WTC11 (cell line): Measurements from ENCODE around the gene CHRM2. TPM values are rescaled to one million over a fixed set of nuclear protein-coding genes. Genes with fewer than 3 reads are reported as not detected.

Experiments used
- ATAC-seq: fragments of 200-7000 bp; cut with Tn5 transposase; 2 replicates; pipeline ENCODE4 v1.10.0; 2021; ENCODE audit warnings: mild to moderate bottlenecking, moderate library complexity
- CTCF ChIA-PET: fragments of 300-600 bp; sonication (Branson Sonifier 250); formaldehyde crosslinking; loops from one replicate; lab custom pipeline; 2021; ENCODE audit warnings: antibody characterized with exemption; lab: Charles Lee
- POLR2A ChIA-PET: fragments of 350-600 bp; sonication (Branson Sonifier 250); formaldehyde crosslinking; loops from one replicate; lab custom pipeline; 2021; ENCODE audit warnings: antibody characterized with exemption; lab: Charles Lee
- DNase-seq: peaks from one replicate; pipeline ENCODE4 v3.0.0; 2021; ENCODE audit warnings: low spot score
- H3K27ac Mint-ChIP-seq: 2 replicates; pipeline ENCODE4 v1.8.0; 2021; ENCODE audit warnings: mixed read lengths
- H3K27me3 Mint-ChIP-seq: 2 replicates; pipeline ENCODE4 v1.8.0; 2021; ENCODE audit warnings: low read depth, mild to moderate bottlenecking, moderate library complexity, mixed read lengths
- H3K36me3 Mint-ChIP-seq: 2 replicates; pipeline ENCODE4 v1.8.0; 2021; ENCODE audit warnings: mixed read lengths
- H3K4me1 Mint-ChIP-seq: 2 replicates; pipeline ENCODE4 v1.8.0; 2022; ENCODE audit warnings: mixed read lengths
- H3K4me3 Mint-ChIP-seq: 2 replicates; pipeline ENCODE4 v1.8.0; 2021; ENCODE audit warnings: mild to moderate bottlenecking, moderate library complexity, mixed read lengths
- H3K9me3 Mint-ChIP-seq: 2 replicates; pipeline ENCODE4 v1.8.0; 2021; ENCODE audit warnings: mixed read lengths
- ATF1 ChIP-seq: sonication (generic); formaldehyde crosslinking; IDR thresholded peaks from 2 replicates; pipeline ENCODE4 v1.8.1; 2023; ENCODE audit warnings: mild to moderate bottlenecking, moderate library complexity, missing genetic modification reagents
- ELF4 ChIP-seq: sonication (generic); formaldehyde crosslinking; IDR thresholded peaks from 2 replicates; pipeline ENCODE4 v1.8.1; 2022; ENCODE audit warnings: low read depth, mild to moderate bottlenecking, moderate library complexity, missing genetic modification reagents
- IRF2 ChIP-seq: sonication (generic); formaldehyde crosslinking; IDR thresholded peaks from 2 replicates; pipeline ENCODE4 v1.8.0; 2022; ENCODE audit warnings: low read depth, missing genetic modification reagents, borderline replicate concordance
- MXD4 ChIP-seq: fragments of 250-450 bp; sonication (Bioruptor Pico); IDR thresholded peaks from 2 replicates; pipeline ENCODE4 v1.8.0; 2021; ENCODE audit warnings: mild to moderate bottlenecking, moderate library complexity, borderline replicate concordance
- NFATC4 ChIP-seq: fragments of 250-450 bp; sonication (Bioruptor Pico); IDR thresholded peaks from 2 replicates; pipeline ENCODE4 v1.9.0; 2021; ENCODE audit warnings: mild to moderate bottlenecking
- PRRX2 ChIP-seq: fragments of 250-450 bp; sonication (Bioruptor Pico); IDR thresholded peaks from 2 replicates; pipeline ENCODE4 v1.8.0; 2021; ENCODE audit warnings: mild to moderate bottlenecking
- SMAD4 ChIP-seq: sonication (generic); formaldehyde crosslinking; IDR thresholded peaks from 2 replicates; pipeline ENCODE4 v1.8.0; 2022; ENCODE audit warnings: mild to moderate bottlenecking, missing genetic modification reagents
- TEAD1 ChIP-seq: sonication (generic); formaldehyde crosslinking; IDR thresholded peaks from 2 replicates; pipeline ENCODE4 v1.8.0; 2022; ENCODE audit warnings: mild to moderate bottlenecking, missing genetic modification reagents
- TP53 ChIP-seq: sonication (generic); formaldehyde crosslinking; IDR thresholded peaks from 2 replicates; pipeline ENCODE4 v1.8.1; 2023; ENCODE audit warnings: mild to moderate bottlenecking, missing genetic modification reagents
- ZBTB21 ChIP-seq: sonication (generic); formaldehyde crosslinking; IDR thresholded peaks from 2 replicates; pipeline ENCODE4 v1.8.1; 2023; ENCODE audit warnings: mild to moderate bottlenecking, missing genetic modification reagents, borderline replicate concordance
- ZNF121 ChIP-seq: sonication (generic); formaldehyde crosslinking; IDR thresholded peaks from 2 replicates; pipeline ENCODE4 v1.8.0; 2023; ENCODE audit warnings: missing genetic modification reagents
- ZNF416 ChIP-seq: fragments of 250-450 bp; sonication (Bioruptor Pico); IDR thresholded peaks from 2 replicates; pipeline ENCODE4 v1.9.0; 2021; ENCODE audit warnings: mild to moderate bottlenecking, inconsistent platforms
- total RNA-seq: library from RNA; stranded (reverse); gene quantifications from 3 replicates; pipeline ENCODE4 v1.2.3, GENCODE V29; 2021
- TF ChIP-seq, protein P1 (sequence below): sonication (generic); formaldehyde crosslinking; IDR thresholded peaks from 2 replicates; pipeline ENCODE4 v1.8.1; 2022; ENCODE audit warnings: mild to moderate bottlenecking, missing genetic modification reagents, moderate library complexity, borderline replicate concordance
- TF ChIP-seq, protein P2 (sequence below): fragments of 250-450 bp; sonication (Bioruptor Pico); IDR thresholded peaks from 2 replicates; pipeline ENCODE4 v2.1.2; 2022; ENCODE audit warnings: mild to moderate bottlenecking, moderate library complexity
- TF ChIP-seq, protein P3 (sequence below): sonication (generic); formaldehyde crosslinking; IDR thresholded peaks from 2 replicates; pipeline ENCODE4 v1.8.0; 2023; ENCODE audit warnings: mild to moderate bottlenecking, missing genetic modification reagents
- TF ChIP-seq, protein P4 (sequence below): sonication (generic); formaldehyde crosslinking; IDR thresholded peaks from 2 replicates; pipeline ENCODE4 v1.8.1; 2022; ENCODE audit warnings: missing genetic modification reagents, borderline replicate concordance
- TF ChIP-seq, protein P5 (sequence below): fragments of 200-600 bp; IDR thresholded peaks from 2 replicates; pipeline ENCODE4 v1.8.0; 2022; ENCODE audit warnings: antibody characterized with exemption
- TF ChIP-seq, protein P6 (sequence below): sonication (generic); formaldehyde crosslinking; IDR thresholded peaks from 2 replicates; pipeline ENCODE4 v1.8.0; 2023; ENCODE audit warnings: missing genetic modification reagents
- TF ChIP-seq, protein P7 (sequence below): sonication (generic); formaldehyde crosslinking; IDR thresholded peaks from 2 replicates; pipeline ENCODE4 v1.8.0; 2022; ENCODE audit warnings: mild to moderate bottlenecking, missing genetic modification reagents
- TF ChIP-seq, protein P8 (sequence below): sonication (generic); formaldehyde crosslinking; IDR thresholded peaks from 2 replicates; pipeline ENCODE4 v1.8.1; 2023; ENCODE audit warnings: mild to moderate bottlenecking, moderate library complexity, missing genetic modification reagents
- TF ChIP-seq, protein P9 (sequence below): fragments of 250-450 bp; sonication (Bioruptor Pico); IDR thresholded peaks from 2 replicates; pipeline ENCODE4 v1.8.0; 2021; ENCODE audit warnings: mild to moderate bottlenecking

Gene CHRM2
- total RNA-seq, 1 experiment from 2014 or later, result 0.15 TPM

DNA sequence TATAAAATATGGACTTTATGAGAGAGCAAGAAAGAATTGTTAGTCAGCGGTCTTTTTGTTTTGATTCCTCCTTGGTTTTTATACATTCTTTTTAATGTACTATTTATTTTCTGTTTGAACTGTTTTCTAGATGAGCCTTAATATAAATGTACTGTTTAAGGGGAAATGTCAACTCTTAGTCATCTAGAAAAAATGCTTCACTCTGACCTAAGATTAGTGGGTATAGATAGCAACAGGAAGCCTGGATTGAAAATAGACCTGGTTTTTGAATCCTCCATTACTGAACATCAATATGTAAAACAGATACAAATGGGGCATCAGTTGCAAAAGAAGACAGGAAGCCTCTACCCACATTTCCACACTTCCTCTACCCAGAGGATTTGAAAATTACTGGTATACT, 87.8 kb downstream of the CHRM2 start (continued):
- TF ChIP-seq, protein P1, sequence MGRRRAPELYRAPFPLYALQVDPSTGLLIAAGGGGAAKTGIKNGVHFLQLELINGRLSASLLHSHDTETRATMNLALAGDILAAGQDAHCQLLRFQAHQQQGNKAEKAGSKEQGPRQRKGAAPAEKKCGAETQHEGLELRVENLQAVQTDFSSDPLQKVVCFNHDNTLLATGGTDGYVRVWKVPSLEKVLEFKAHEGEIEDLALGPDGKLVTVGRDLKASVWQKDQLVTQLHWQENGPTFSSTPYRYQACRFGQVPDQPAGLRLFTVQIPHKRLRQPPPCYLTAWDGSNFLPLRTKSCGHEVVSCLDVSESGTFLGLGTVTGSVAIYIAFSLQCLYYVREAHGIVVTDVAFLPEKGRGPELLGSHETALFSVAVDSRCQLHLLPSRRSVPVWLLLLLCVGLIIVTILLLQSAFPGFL, result no peak
- TF ChIP-seq TP53 (CRISPR knock-in tag), result no peak
- TF ChIP-seq ATF1 (CRISPR knock-in tag), result no peak
- no peak for TF ChIP-seq ZNF416 (CRISPR knock-in tag)
- TF ChIP-seq SMAD4 (CRISPR knock-in tag), result no peak
- TF ChIP-seq IRF2 (CRISPR knock-in tag), result no peak
- no peak for TF ChIP-seq TEAD1 (CRISPR knock-in tag)
- TF ChIP-seq, protein P2, sequence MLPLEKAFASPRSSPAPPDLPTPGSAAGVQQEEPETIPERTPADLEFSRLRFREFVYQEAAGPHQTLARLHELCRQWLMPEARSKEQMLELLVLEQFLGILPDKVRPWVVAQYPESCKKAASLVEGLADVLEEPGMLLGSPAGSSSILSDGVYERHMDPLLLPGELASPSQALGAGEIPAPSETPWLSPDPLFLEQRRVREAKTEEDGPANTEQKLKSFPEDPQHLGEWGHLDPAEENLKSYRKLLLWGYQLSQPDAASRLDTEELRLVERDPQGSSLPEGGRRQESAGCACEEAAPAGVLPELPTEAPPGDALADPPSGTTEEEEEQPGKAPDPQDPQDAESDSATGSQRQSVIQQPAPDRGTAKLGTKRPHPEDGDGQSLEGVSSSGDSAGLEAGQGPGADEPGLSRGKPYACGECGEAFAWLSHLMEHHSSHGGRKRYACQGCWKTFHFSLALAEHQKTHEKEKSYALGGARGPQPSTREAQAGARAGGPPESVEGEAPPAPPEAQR, result no peak
- TF ChIP-seq, protein P3, sequence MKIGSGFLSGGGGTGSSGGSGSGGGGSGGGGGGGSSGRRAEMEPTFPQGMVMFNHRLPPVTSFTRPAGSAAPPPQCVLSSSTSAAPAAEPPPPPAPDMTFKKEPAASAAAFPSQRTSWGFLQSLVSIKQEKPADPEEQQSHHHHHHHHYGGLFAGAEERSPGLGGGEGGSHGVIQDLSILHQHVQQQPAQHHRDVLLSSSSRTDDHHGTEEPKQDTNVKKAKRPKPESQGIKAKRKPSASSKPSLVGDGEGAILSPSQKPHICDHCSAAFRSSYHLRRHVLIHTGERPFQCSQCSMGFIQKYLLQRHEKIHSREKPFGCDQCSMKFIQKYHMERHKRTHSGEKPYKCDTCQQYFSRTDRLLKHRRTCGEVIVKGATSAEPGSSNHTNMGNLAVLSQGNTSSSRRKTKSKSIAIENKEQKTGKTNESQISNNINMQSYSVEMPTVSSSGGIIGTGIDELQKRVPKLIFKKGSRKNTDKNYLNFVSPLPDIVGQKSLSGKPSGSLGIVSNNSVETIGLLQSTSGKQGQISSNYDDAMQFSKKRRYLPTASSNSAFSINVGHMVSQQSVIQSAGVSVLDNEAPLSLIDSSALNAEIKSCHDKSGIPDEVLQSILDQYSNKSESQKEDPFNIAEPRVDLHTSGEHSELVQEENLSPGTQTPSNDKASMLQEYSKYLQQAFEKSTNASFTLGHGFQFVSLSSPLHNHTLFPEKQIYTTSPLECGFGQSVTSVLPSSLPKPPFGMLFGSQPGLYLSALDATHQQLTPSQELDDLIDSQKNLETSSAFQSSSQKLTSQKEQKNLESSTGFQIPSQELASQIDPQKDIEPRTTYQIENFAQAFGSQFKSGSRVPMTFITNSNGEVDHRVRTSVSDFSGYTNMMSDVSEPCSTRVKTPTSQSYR (CRISPR knock-in tag), result no peak
- TF ChIP-seq, protein P4, sequence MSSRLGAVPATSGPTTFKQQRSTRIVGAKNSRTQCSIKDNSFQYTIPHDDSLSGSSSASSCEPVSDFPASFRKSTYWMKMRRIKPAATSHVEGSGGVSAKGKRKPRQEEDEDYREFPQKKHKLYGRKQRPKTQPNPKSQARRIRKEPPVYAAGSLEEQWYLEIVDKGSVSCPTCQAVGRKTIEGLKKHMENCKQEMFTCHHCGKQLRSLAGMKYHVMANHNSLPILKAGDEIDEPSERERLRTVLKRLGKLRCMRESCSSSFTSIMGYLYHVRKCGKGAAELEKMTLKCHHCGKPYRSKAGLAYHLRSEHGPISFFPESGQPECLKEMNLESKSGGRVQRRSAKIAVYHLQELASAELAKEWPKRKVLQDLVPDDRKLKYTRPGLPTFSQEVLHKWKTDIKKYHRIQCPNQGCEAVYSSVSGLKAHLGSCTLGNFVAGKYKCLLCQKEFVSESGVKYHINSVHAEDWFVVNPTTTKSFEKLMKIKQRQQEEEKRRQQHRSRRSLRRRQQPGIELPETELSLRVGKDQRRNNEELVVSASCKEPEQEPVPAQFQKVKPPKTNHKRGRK (CRISPR knock-in tag), result no peak
- TF ChIP-seq PRRX2, result no peak
- TF ChIP-seq, protein P5, sequence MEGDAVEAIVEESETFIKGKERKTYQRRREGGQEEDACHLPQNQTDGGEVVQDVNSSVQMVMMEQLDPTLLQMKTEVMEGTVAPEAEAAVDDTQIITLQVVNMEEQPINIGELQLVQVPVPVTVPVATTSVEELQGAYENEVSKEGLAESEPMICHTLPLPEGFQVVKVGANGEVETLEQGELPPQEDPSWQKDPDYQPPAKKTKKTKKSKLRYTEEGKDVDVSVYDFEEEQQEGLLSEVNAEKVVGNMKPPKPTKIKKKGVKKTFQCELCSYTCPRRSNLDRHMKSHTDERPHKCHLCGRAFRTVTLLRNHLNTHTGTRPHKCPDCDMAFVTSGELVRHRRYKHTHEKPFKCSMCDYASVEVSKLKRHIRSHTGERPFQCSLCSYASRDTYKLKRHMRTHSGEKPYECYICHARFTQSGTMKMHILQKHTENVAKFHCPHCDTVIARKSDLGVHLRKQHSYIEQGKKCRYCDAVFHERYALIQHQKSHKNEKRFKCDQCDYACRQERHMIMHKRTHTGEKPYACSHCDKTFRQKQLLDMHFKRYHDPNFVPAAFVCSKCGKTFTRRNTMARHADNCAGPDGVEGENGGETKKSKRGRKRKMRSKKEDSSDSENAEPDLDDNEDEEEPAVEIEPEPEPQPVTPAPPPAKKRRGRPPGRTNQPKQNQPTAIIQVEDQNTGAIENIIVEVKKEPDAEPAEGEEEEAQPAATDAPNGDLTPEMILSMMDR, result no peak
- TF ChIP-seq ELF4 (CRISPR knock-in tag), result no peak
- TF ChIP-seq, protein P6, sequence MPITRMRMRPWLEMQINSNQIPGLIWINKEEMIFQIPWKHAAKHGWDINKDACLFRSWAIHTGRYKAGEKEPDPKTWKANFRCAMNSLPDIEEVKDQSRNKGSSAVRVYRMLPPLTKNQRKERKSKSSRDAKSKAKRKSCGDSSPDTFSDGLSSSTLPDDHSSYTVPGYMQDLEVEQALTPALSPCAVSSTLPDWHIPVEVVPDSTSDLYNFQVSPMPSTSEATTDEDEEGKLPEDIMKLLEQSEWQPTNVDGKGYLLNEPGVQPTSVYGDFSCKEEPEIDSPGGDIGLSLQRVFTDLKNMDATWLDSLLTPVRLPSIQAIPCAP (CRISPR knock-in tag), result no peak
- no peak for TF ChIP-seq MXD4 (CRISPR knock-in tag)
- TF ChIP-seq, all 79 proteins: peak for 0

DNA sequence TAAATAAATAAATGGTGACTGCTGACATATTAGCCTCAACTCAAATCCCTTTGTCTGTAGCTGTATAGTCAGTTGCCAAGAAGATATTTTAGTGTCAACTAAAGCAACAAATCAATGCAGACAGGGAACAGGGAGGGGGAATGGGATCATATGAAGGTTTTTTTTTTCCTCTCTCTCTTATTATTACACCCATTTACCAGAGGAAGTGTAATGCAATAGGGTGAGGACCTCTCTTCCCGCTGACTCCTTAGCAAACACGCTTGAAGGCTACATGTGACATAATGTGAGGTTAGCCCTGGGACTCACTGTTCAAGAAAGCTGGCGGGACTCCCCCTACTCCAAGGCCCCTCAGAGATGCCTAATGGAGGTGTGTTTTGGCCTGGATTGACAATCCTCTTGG, 88.2 kb downstream of the CHRM2 start:
- DNase-seq (no peak), ATAC-seq (no peak)
- Mint-ChIP-seq H3K27ac (no peak overlapping the region), H3K27me3 (no peaks in the 10 kb centered on the region), H3K9me3 (peaks cover 12% of the 10 kb centered on the region), H3K36me3 (no peaks in the 10 kb centered on the region), H3K4me1 (no peaks in the 10 kb centered on the region), H3K4me3 (no peak overlapping the region)
- ChIA-PET POLR2A (no interaction called here), CTCF (no interaction called here)
- TF ChIP-seq, protein P7, sequence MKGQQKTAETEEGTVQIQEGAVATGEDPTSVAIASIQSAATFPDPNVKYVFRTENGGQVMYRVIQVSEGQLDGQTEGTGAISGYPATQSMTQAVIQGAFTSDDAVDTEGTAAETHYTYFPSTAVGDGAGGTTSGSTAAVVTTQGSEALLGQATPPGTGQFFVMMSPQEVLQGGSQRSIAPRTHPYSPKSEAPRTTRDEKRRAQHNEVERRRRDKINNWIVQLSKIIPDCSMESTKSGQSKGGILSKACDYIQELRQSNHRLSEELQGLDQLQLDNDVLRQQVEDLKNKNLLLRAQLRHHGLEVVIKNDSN (CRISPR knock-in tag), result no peak
- TF ChIP-seq NFATC4 (CRISPR knock-in tag) (no peak), ELF4 (CRISPR knock-in tag) (no peak), ZNF121 (no peak), TP53 (CRISPR knock-in tag) (no peak), ZBTB21 (CRISPR knock-in tag) (no peak)
- TF ChIP-seq, protein P1, result no peak
- TF ChIP-seq, protein P8, sequence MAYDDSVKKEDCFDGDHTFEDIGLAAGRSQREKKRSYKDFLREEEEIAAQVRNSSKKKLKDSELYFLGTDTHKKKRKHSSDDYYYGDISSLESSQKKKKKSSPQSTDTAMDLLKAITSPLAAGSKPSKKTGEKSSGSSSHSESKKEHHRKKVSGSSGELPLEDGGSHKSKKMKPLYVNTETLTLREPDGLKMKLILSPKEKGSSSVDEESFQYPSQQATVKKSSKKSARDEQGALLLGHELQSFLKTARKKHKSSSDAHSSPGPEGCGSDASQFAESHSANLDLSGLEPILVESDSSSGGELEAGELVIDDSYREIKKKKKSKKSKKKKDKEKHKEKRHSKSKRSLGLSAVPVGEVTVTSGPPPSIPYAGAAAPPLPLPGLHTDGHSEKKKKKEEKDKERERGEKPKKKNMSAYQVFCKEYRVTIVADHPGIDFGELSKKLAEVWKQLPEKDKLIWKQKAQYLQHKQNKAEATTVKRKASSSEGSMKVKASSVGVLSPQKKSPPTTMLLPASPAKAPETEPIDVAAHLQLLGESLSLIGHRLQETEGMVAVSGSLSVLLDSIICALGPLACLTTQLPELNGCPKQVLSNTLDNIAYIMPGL (CRISPR knock-in tag), result no peak
- TF ChIP-seq, protein P9, sequence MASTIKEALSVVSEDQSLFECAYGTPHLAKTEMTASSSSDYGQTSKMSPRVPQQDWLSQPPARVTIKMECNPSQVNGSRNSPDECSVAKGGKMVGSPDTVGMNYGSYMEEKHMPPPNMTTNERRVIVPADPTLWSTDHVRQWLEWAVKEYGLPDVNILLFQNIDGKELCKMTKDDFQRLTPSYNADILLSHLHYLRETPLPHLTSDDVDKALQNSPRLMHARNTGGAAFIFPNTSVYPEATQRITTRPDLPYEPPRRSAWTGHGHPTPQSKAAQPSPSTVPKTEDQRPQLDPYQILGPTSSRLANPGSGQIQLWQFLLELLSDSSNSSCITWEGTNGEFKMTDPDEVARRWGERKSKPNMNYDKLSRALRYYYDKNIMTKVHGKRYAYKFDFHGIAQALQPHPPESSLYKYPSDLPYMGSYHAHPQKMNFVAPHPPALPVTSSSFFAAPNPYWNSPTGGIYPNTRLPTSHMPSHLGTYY (CRISPR knock-in tag), result no peak
